ENCODE data around the gene KCNH2. TPM values are rescaled to one million over a fixed set of nuclear protein-coding genes. Genes with fewer than 3 reads are reported as not detected.

The KCNH2 gene
- total and polyA plus RNA-seq, 2 of the 13 experiments (the other 11 are each of a cell fraction or from before 2014, with no cell fraction given), result 0.09 to 0.11 TPM

DNA sequence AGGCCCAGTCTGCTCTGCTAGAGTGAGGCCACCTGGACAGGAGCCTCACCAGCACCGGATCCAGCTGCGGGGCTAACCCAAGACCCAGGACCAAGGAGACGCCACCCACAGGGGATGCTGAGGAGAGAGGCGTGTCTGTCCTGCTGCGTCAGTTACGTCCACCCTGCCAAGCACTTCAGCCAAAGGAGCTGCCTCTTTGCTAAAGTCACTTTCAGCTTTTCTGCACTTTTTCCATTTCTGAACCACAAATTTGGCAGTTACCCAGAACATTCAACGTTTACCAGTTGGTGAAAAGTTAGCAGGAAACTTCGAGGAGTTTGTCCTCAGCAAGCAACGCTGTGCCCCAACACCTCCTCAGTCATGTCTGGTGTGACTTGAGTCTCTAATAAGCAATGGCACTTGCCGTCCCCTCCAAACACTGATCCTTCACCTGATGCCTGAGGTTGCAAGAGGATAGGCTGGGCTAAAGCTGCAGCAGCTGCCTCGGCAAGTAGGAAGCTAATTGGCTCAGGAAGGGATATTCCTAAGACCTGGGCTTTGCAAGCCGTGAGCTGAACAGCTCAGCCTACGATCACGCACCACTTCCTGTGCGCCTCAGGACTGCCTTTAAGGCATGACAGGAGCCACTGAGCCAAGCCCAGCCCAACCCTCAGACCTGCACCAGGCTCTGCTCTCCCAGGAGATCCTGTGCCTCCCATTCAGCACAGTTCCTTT, 40.1 kb downstream of the KCNH2 start:
- H3K9me3 ChIP-seq (ENCODE audit: low read length), result no peaks in the 10 kb centered on the region
- no peak overlapping the region for H3K4me2 ChIP-seq (ENCODE audit: low read depth, low read length)
- no peak overlapping the region for H2AFZ ChIP-seq (ENCODE audit: low read length)
- no peak overlapping the region for H3K27ac ChIP-seq (ENCODE audit: extremely low read length, insufficient read depth, low read length)
- H3K27me3 ChIP-seq (ENCODE audit: control insufficient read depth in 1 of 2, insufficient read depth in 2 of 2, low read length in 2 of 2), result peaks cover 4 to 48% of the 10 kb centered on the region in 2 experiments; a peak in 4 of 5 replicates
- no peaks in the 10 kb centered on the region for H3K79me2 ChIP-seq (ENCODE audit: insufficient read depth, low read length)
- FAIRE-seq (no peak), ATAC-seq (no peak), DNase-seq (ENCODE audit: low spot score) (no peak)
- POLR2A ChIA-PET, result no interaction called here
- CTCF ChIA-PET (ENCODE audit: low intra/inter-chr PET ratio, low total read pairs), result no interaction called here
- no peaks in the 10 kb centered on the region for H3K36me3 ChIP-seq (replicated peaks in 1 of 2; ENCODE audit: control insufficient read depth in 1 of 2, insufficient read depth in 2 of 2, low read length in 2 of 2)
- H3K4me1 ChIP-seq (ENCODE audit: insufficient read depth, low read length), result no peaks in the 10 kb centered on the region
- no peak overlapping the region for H3K4me3 ChIP-seq (replicated peaks in 1 of 3; ENCODE audit: insufficient read depth in 1 of 3, low read depth in 2 of 3, low read length in 3 of 3)
- no peaks in the 10 kb centered on the region for H4K20me1 ChIP-seq (ENCODE audit: insufficient read depth, low read length)
- WGBS (ENCODE audit: low lambda C conversion rate), result 2% methylated on average over 14 of the region's 15 CpGs
- in situ Hi-C loops (cut with HindIII; ENCODE audit: extremely low pct_ligation_motif_present, low pct_unique_long_range_greater_than_20kb) (no loop called here), intact Hi-C loops (cut with micrococcal nuclease; ENCODE audit: unreplicated experiment) (no loop called here)
- no peak overlapping the region for H3K9ac ChIP-seq (ENCODE audit: insufficient read depth, low read depth, low read length)
- no TSS peak for BruUV-seq (replicated peaks)
- TF ChIP-seq ATF4 (CRISPR knock-in tag; IDR thresholded peaks at IDR 0.05), result no peak
- TF ChIP-seq KIAA2018 (CRISPR knock-in tag; IDR thresholded peaks at IDR 0.05; ENCODE audit: borderline replicate concordance), result no peak
- no peak for TF ChIP-seq RBFOX2 (IDR thresholded peaks at IDR 0.05; ENCODE audit: low read depth, low read length)
- no peak for TF ChIP-seq ZFP36 (IDR thresholded peaks at IDR 0.05; ENCODE audit: borderline replicate concordance, low read depth, low read length, partially characterized antibody)
- TF ChIP-seq AHR (CRISPR knock-in tag; IDR thresholded peaks at IDR 0.05), result no peak
- TF ChIP-seq, protein P1, sequence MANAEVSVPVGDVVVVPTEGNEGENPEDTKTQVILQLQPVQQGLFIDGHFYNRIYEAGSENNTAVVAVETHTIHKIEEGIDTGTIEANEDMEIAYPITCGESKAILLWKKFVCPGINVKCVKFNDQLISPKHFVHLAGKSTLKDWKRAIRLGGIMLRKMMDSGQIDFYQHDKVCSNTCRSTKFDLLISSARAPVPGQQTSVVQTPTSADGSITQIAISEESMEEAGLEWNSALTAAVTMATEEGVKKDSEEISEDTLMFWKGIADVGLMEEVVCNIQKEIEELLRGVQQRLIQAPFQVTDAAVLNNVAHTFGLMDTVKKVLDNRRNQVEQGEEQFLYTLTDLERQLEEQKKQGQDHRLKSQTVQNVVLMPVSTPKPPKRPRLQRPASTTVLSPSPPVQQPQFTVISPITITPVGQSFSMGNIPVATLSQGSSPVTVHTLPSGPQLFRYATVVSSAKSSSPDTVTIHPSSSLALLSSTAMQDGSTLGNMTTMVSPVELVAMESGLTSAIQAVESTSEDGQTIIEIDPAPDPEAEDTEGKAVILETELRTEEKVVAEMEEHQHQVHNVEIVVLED (CRISPR knock-in tag; IDR thresholded peaks at IDR 0.05; ENCODE audit: borderline replicate concordance), result no peak
- TF ChIP-seq ZFP36L2 (CRISPR knock-in tag; IDR thresholded peaks at IDR 0.05), result no peak
- TF ChIP-seq, protein P2, sequence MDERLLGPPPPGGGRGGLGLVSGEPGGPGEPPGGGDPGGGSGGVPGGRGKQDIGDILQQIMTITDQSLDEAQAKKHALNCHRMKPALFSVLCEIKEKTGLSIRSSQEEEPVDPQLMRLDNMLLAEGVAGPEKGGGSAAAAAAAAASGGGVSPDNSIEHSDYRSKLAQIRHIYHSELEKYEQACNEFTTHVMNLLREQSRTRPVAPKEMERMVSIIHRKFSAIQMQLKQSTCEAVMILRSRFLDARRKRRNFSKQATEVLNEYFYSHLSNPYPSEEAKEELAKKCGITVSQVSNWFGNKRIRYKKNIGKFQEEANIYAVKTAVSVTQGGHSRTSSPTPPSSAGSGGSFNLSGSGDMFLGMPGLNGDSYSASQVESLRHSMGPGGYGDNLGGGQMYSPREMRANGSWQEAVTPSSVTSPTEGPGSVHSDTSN (CRISPR knock-in tag; IDR thresholded peaks at IDR 0.05), result no peak
- TF ChIP-seq ZNF557 (CRISPR knock-in tag; IDR thresholded peaks at IDR 0.05), result no peak
- TF ChIP-seq ZNF709 (CRISPR knock-in tag; IDR thresholded peaks at IDR 0.05), result no peak
- TF ChIP-seq MAFK (conservative IDR thresholded peaks at IDR 0.05 in 1 of 2, IDR thresholded peaks at IDR 0.05 in 1 of 2; ENCODE audit: low read length in 2 of 2), result no peak
- TF ChIP-seq ZNF768 (CRISPR knock-in tag; IDR thresholded peaks at IDR 0.05), result no peak

All from HepG2 (cell line).